ENCODE measurements around the gene THRAP3. TPM values are rescaled to one million over a fixed set of nuclear protein-coding genes. Genes with fewer than 3 reads are reported as not detected.
A peak's percentile ranks its signal among the peaks of the same experiment; 100 is the strongest.

Gene THRAP3
- polyA plus RNA-seq, 5 donors, result 112 to 165 (median 154) TPM

DNA sequence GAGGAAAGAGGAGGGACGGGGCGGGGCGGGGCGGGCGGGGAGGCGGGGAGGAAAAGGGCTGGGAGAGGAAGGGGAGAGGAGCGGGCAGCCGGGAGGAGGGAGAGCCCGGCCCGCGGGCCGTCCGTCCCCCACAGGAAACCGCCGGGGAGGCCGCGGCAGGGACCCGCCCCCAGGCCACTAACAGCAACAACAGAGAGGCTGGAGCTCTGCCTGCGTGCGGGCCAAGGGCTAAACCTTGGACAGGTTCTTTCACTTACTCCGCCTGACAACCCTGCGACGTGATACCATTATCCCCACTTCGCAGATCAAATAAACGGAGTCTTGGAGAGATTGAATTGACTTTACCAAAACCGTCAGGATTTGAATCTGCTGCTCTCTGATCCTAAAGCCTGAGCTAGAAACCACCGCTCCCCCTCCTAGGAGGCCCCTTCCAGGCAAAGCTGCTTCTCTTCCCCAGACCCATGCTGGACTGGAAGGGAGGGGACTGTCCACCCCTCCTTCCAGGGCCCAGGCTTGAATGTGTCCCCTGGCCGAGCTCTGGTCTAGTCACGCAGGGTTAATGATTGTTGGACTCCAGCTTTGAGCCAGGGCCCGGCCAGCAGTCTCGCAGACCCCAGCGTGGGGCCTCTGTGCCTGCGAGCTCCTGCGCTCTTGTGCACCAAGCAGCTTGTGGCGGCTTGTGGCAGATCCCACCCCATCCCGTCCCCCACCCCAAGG is 99.6 kb downstream of the THRAP3 start, which contains the start of gene EVA1B:
Gene EVA1B (minus strand): TSS at position 10 of the 717 bp plus-strand sequence. CDS start 608 bp downstream, outside the sequence.
- DNase-seq, result peak; percentile 85 to 86

DNA sequence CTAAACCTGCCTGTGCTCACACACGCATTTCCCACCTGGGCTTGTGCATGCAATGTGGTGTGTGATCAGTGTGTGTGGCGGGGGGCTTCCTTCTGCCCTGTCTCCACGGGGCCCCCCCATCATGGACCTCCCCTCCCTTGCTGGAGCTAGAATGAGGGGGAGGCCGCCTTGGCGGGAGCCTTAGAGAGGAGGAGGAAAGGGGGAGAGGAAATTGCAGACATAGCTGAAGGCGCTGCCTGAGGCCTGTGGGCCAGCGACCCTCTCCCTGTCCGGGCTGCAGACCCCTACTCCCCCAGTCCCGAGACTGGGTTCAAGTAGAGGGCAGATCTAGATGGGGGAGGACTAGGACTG is 100.1 kb downstream of the THRAP3 start:
- DNase-seq, result no peak

DNA sequence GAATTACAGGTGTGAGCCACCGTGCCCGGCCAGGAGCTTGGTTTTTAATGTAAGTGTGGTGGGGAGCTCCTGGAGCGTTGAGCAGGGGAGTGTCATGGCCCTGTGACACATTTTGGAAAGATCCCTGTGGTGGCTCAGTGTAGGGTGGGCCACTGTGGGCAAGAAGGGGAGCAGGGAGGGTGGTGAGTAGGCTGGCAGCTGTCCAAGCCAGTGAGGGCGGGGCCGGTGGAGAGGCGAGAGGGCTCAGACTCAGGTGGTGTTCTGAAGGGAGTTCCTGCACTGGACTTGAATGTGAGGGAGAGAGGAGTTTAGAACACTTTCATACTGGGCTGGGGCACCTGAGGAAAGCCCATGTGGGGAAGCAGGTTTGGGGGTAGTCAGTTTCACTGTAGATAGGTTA is 102.3 kb downstream of the THRAP3 start:
- no peak for DNase-seq

DNA sequence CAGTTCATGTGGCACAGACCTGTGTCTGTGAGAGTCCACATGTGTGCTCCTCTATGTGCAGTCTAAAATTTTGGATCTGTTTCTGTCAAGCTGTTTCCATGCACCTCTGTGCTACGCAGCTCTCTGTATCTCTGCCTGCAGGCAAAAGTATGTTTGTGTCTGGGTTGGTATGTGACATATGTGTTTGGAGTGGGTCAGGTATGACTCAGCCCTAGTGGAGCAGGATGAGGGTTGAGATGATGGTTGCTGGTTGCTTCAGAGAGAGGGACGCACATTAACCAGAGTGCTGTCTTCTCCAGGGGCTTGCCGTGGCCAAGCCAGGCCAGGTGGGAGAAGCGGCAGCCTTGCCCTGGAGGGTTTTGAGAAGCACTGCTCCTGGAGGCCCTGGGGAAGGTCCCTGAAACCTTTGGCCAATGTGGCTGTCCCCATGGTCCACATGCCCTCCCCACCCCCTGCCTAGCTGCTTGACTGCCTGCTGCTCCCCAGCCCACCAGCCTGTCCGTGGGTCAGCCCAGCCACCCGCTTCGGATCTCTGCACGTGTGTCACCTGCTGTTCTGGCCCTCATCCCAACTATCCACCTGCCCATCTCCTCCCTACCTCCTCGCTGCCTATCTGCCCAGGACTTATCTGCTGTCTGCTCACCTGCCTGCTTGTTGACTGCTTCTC is 103.3 kb downstream of the THRAP3 start:
- no peak for DNase-seq

DNA sequence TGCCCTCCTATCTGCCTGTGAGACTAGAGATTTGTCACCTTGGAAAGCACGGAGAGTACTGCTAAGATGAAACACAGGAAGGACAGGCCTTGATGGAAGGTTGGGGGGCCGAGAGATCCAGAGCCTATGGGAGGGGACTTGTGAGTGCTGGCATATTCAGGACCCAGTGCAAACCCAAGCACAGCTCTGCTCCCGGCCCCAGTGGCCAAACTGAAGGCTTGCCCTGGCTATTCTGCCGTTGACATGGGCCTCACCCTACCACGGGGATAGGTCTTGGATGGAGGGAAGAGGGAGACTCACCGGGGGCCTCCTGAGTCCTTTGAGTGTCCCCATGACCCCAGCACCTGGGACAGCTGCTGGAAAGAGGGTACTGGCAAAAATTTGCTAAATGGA is 103.8 kb downstream of the THRAP3 start:
- DNase-seq, result no peak

DNA sequence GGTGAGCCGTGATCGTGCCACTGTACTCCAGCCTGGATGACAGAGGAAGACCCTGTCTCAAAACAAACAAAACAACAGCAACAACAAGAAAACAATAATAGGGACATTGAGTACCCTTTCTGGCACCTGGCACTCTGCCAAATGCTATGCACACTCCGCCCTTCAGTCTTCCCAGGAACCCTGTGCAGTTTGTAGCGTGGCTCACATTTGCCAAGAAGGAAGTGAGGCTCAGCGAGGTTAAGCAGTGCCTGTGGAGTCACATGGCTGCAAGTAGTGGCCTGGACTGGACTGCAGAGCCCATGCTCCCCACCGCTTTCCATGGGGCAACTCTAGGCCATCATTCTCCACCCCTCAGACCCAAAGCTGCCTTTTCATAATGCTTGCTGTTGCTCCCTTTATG is 104.5 kb downstream of the THRAP3 start:
- no peak for DNase-seq

DNA sequence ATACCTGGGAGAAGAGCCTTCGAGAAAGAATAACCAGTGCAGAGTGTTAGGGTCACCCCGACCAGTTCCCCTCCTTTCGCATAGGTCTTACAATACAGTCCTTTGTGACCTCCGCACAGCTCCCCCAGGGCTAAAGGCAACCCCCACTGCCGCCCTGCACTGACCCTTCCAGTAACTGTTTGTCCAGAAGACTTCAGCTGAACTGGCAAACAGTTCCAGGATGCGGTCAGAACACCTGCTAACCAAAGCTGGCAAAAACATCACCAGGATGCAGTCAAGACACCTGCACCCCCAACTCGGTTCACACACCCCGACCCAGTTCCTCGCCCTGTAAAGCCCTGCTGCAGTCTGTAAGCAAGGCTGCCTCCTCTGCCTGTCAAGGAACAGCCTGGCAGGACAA is 105.6 kb downstream of the THRAP3 start:
- no peak for DNase-seq

DNA sequence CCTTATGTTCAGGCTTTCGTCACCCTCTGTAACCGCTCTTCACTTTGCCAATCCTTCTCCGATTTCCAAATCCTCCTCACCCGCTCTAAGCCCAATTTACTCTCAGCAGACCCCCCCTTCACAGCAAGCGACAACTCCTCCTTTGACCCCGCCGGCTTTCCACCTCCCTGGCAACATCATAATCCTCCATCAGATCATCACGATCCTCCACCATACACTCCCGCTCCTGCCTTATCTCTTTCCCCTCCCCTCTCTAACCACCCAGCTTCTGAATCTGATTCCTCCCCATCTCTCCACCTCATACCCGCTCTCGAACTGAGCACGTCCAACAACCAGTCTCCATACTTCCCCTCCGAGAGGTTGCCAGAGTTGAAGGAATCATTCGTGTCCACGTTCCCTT is 106.7 kb downstream of the THRAP3 start:
- DNase-seq, result no peak

DNA sequence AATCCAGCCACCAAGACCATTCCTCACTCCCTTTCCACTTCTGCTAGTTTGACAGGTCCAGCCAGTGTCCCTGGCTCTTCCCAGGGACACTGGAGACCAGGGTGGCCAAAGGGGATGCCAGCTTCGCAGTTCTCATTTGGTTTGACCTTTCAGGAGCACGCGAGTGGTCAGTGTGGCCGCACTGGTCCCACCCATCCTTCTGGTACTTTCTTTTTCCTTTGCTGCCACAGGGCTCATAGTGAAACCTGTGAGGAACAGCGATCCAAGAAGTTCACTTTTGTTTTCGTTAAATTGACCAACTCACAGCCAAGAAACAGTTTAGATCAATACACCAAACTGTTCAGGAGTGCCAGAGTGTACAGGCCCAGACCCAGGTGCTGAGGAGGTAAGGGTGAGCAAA is 113.6 kb downstream of the THRAP3 start:
- no peak for DNase-seq

DNA sequence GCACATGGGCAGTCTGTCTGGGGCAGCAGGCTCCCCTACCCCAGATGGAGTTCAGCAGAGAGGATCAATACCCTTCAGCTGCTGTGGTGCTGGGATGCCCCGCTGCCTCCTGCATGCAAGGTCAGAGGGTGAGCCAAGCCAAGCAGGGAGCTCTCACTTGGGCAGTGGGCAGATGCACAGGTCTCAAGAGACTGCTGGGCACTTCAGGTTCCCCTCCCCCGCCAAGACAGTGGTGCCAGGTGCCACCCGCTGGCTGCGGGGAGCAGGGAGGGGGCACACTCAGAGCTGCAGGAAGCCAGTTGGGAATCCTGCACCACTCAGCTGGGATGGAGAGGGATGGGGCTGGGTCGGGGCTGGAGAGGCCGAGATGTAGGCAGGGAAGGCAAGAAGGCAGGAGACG is 115.0 kb downstream of the THRAP3 start:
- no peak for DNase-seq

DNA sequence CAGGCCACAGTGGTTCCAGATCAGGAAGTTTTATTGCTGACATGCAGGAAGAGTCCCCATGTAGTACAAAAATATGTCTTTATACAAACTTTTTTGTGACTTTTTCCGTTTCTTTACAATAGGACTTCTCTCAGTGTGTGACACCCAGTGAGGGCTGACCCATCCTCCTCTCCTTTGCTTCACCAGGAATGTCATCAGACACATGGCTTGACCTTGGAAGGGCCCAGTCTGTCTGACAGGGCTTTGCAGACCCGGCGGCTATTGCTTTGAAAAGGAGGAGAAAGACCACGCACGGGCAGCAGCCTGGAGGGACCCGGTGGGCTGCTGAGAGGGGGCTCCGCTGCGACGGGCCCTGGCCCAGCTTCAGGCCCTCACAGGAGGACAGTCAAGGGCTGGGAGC is 115.4 kb downstream of the THRAP3 start:
- no peak for DNase-seq

DNA sequence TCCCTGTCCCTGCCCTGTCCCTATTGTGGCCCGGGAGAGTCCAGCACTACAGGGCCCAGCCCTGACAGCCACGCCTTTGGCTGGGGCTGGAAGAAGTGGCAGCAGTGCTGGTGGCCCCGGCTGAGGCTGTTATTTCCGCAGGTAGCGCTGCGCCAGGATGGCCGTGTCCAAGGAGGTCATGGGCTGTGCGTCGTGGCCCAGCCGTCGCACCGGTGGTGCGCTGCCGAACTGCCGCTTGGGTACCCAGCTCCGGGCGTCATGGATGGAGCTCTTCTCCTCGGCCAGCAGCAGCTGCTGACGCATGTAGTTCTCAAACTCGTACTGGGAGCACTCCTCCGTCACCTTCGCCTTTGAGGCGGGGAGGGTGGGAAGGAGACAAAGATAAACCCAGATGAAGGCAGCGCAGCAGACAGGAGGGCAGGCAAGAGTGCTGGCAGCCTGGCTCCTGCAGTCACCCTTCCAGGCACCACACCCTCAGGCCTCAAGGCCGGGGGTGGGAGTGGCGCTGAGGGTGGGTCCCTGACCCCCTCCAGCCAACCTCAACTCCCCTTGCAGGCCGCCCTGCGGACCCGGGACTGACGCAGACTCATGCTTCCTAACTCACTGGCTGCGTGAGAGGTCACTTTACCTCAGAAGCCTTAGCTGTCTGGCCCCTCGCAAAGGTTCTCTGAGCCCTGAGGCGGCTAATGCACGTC is 117.5 kb downstream of the THRAP3 start:
- DNase-seq, result no peak

DNA sequence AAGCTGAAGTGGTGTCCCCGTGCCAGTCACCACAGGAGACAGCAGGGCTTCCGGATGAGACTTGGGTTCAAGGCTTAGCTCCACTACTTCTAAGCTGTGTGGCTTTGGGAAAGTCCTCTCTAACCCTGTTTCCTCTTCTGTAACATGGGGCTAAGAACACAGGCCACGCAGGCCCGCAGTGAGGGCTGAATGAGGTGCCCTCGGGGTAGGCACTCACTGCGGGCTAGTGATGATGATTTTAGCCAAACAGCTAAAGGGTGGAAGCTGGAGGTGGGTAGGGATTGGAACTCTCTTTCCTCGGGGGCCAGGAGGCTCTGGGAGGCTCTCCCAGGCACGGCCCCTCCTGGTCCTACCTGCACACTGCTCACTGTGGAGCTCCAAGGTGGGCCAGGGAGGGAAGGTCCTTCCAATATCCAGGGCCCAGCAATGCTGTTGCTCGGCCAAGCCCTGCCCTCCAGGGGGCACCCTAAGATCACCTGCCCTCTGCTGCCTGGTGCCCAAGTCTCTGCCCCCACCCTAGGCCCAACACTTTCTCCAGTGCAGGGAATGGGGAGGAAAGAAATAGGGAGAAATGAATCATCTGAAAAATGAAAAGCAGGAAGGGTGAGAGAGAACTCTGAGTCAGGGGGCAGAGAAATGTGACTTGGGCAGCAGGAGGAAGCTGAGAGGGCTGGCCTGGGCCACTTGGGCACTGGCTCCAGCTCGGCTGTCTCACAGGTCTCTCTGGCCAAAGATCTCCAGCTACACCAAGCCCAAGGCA is 118.4 kb downstream of the THRAP3 start:
- DNase-seq, result no peak

DNA sequence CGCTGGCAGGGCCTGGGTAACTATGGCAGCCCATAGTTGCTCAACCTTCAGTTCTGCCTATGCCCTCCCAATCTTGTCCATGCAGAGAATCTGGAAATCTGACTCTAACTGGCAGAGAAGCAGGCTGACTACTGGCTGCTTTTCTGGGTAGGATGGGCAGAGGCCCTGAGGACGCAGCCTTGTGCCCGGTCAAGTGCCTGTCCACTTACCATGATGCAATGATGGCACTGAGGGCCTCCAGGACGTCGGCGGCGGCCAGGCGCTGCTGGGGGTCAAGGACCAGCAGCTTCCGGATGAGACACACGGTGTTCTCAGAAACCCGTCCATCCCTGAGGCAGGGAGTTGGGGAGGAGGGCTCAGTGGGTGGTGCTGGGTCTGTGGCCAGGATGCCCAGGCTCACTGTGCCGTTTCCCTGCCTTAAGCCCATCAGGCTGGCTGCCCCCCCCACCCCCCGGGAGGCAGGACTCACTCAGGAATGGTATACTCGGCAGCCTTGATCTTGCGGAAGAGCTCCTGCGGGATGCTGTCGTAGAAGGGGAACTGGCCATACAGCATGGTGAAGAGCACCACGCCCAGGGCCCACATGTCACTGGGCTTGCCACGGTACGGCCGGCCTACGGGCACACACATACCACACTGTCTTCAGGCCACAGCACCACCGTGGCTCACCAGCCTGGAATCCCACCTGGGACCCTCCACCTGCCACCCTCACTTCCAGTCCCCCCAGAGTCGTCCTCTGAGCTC is 119.6 kb downstream of the THRAP3 start:
- no peak for DNase-seq

DNA sequence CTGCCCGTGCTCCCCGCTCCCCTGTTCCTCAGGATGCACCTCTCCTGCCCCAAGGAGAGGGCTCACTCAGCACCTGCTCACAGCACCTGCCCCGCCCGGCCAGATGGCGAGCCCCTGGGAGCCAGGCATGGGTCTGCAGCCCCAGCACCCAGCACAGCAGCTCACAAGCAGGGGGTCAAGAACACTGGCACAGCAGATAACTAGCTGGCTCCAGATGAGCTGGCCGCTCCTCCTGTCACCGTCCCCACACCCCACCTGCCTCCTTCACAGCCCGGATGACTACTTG is 120.1 kb downstream of the THRAP3 start:
- no peak for DNase-seq

DNA sequence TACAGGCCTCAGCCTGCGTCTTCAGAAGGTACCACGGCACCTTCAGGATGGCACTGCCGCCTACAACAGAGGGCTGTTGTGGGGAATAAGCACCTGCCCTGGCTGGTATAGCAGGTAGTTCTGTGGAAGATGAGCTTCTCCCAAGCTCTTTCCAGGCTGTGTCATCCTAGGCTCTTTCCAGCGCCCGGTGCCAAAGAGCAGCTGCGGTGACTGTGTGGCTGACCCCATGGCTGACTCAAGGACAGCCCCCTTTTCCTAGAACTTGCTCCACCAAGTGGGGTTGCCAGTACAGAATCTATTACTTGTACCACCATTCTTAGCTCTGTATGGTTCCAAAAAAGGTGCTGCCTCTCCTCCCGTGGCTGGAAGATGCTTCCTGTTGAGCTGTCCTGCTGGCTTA is 121.1 kb downstream of the THRAP3 start:
- no peak for DNase-seq

DNA sequence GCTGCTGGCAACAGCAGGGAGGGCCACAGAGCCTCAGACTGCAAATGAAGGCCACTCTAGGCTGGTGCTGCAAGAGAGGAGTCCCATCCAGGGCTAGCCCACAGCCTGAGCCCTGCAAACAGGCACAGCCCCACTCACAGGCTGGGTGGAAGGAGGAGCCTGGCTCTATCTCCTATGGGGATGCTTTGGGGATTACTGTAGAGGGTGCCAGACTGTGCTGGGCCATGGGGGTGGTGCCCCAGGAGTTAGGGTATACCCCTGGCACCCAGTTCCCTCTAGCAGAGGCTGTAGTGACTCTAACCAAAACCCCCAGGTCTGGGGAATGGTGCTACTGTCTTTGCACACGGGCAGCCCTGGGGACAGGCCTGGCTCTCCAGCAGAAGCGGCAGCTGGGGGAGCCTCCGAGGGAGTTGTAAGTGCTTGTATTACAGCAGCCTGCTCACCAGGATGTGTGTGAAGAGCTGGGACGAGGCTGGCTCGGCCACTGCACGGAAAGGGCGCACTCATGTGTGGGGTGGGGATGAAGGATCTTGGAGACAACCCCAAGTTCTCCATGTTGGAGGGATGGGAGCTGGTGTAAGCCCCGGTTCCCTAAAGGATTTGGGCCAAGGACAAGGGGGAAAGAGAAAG is 122.6 kb downstream of the THRAP3 start:
- no peak for DNase-seq

DNA sequence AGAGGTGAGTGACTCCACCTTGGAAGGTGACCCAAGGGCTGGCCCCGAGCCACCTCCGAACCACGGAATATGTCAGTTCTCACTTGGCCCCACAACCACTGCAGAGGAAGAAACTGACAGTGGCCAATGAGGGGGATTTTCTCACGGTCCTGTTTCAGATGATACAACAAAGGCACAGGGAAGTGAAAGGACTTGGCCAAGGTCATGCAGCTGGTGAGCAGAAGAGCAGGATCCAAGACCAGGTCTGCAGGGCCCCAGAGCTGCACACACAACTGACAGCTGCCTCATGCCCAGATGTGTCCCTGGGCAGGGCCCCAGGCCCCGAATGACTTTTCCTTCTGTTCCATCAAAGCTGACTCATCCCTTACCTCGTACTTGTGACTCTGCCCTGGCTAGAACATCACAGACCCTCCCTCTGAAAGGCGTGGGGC is 125.0 kb downstream of the THRAP3 start:
- DNase-seq, result no peak

DNA sequence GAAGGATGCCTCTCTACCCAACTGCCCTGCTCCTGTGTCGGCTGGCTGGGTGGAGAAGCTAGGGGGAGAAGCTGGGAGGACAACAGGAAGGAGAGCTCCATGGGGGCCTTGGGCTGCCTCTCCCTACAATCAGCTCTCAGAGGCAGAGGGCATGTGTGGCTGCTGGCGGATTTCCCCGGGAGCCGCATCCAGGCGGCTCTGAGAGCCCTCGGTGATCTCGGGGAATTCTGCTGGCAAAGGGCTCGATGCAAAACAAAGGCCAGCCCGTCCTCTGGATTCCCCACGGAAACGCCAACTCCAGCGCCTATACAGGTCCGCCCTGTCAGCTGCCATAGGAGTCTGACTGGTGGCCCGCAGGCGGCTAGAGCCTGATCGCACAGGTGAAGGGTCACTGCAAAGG is 125.6 kb downstream of the THRAP3 start:
- no peak for DNase-seq

DNA sequence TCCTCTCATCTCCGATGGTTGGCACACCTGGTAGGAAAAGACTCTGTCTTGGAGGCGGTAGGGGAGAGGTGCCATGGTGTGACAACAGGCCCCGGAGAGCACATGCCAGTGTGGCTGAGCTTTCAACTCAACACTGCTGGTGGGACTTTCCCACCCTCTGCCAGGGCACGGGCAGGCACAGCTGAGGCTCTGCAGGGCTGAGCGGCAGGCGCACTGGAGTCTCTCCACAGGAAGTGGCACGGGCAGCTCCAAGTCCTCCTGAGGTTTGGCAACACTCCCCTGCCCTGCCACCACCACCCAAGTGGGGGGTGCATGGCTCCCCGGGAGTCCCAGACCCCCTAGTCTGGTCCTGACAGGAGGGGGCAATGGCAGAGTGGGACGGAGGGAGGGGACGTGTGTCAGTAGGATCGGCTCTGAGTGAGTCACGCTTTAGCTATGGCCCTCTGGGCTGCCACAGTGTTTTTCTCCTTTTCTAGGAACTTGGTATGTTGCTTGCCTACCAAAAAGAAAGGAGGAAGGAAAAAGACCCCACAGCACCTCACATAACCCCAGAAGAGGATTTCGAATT is 126.5 kb downstream of the THRAP3 start:
- DNase-seq, result no peak

All from right lung (tissue), 5 donors.